Putamen (tissue), 1 donor: ENCODE measurements around the gene IGSF3.
"Not testable (repeated sequence)": the region's sequence is repeated elsewhere in the genome, so short reads cannot be mapped to it uniquely, and the experiment has no call there.

Experiments
- DNase-seq: peaks from one replicate; pipeline ENCODE4 v3.0.0-alpha.2; 2016; ENCODE audit warnings: low spot score

Gene IGSF3

DNA sequence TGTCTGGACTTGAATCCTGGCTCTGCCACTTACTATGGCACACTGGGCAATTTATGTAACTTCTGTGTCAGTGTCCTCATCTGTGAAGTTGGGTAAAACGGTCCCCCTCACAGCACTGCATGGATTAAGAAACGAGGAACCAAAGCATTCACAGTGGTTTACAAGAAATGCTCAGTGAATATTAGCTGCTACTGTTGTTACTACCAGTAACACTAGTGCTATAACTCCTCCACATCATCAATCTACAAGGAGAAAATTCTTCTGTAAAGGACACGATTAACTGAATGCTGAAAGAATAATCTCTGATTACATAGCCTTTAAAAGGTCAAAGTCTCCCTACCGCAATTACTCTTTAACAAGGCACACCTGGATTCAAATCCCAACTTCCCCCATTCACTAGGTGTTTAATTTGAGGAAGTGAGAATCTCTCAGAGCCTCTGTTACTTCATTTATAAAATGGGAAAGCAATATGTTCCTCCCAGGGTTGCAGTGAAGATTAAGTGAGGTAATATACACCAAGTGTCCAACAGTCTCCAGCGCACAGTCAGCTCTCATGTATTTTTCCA lies 70.7 kb downstream of the IGSF3 start:
- DNase-seq: not testable (repeated sequence)

DNA sequence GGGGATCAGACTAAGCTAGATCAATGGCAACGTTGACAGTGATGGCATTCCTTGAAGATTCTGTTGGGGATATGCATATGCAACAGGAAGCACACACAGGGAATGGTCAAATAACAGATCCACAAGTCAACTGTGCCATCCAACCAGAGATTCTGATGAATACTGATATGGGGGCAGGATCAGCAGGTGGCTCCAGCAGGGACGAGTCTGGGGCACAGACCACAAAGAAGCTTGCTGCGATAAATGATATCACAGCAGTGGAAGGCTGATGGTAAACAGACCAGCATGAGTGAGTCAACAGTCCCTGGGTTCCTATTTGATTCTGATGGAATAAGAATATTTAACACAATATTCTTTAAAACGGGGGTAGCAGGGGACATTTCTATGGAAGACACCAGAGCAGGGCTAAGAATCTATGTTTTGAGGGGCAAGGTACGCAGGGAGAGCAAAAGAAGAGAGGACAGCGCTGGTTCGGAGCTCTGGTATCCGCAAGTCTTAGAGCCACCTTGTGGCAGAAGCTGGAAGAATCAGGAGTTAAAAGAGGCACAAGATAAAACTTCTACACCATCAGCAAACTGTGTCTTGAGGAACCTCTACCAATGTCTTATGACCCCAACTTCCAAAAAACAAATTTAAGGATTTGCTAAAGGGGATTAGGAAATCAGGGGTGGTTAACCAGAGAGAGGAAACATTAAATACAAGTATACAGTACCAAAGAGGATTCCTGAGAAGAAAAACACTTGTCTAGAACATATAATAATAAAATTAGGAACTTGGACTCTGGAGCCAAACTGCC lies 71.4 kb downstream of the IGSF3 start:
- DNase-seq: not testable (repeated sequence)

DNA sequence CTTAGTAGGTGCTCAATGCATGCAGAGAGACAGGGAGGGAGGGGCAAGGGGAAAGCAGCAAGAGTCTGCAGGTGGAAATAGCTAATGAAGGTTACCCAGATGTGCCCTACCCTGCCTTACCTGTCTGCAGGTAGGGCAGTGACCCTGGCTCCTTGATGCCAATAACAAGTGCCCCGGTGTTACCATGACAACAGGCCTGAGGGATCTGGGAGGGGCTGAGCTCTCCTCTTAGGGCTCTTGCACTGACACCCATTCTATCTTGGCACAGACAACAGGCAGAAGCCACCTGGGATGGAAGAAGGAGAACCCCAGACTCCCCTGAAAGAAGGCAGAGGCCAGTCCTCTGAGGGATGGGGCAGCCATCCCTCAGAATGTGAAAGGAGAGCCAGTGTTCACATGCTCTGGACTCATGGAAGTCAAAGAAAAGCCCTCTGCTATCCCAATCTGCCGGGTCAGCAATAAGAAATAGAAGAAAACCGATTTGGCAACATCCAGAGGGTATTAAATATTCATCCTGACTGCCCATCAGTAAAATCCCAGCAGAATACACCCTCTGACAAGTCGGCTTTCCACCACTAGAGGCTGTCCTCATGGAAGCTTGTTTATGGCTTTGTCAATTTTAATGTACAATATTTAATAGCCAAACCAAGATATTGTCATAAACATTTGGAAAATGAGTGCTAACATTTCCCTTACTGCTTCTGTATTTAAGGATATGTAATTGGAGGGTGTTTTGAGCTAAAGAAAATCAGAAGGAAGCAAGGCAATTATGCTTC lies 72.3 kb downstream of the IGSF3 start:
- DNase-seq: not testable (repeated sequence)

DNA sequence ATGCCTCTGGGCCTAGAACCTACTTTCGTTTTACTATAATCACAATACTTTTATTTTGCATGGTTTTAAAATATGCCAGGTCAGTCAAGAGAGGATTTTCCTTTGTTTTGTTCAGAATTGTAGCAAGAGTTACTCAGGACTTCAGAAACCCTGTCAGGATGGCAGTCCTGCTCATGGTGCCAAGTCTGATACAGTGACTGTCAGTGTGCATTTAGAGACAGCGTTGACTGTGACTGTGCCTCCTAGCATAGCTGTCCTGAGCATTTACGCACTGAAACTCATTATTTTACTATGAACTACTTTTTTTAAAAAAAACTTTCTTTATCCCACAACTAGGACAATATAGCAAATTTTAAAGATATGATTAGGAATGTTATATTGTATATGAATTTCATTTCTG lies 73.6 kb downstream of the IGSF3 start:
- not testable (repeated sequence) for DNase-seq

DNA sequence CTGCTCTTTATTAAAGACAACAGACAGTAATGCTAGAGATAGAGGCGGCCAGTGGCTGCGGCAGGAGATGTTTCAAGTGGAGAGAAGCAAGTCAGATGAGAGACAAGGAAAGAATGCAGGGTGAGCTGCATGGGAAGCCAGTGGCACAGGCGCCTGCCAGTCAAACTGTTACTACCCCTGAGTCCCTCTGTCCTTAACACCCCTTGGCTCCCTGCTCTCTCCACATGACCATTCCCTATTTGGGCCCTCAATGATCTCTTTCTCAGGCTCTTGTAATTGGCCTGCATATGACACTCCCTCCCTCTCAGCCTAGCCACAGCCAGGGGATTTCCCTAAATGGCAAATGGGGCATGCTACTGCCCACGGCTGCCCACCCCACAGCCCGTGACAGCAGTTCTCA lies 74.1 kb downstream of the IGSF3 start:
- DNase-seq: not testable (repeated sequence)

DNA sequence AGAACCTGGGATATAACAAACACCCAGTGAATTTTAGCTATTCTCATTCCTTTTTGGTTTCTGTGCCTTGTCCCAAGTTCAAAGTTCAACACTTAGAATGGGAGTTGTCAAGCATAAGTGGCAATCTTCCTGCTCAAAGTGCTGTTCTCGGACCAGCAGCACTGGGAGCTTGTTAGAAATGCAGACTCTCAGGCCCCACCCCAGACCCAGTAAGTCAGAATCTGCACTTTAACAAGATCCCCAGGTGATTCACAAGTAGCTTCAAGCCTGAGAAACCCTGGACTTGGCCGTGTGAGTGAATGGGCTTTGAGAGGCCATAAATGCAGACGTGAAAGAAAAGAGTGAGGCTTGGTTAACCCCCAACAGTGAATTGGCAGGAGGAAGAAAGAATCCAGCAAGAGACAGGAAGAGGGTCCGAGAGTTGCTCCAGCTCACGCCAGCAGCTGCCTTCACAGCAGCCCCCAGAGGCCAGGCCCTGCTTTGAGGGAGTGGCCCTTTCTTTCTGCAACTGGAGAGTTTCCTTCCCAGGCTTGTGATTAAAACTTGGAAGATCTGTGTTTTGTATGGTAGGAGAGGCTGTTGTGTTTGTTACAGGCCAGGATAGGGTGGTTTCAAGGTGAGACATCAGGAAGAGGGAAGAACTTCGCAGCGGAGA lies 75.5 kb downstream of the IGSF3 start:
- not testable (repeated sequence) for DNase-seq

DNA sequence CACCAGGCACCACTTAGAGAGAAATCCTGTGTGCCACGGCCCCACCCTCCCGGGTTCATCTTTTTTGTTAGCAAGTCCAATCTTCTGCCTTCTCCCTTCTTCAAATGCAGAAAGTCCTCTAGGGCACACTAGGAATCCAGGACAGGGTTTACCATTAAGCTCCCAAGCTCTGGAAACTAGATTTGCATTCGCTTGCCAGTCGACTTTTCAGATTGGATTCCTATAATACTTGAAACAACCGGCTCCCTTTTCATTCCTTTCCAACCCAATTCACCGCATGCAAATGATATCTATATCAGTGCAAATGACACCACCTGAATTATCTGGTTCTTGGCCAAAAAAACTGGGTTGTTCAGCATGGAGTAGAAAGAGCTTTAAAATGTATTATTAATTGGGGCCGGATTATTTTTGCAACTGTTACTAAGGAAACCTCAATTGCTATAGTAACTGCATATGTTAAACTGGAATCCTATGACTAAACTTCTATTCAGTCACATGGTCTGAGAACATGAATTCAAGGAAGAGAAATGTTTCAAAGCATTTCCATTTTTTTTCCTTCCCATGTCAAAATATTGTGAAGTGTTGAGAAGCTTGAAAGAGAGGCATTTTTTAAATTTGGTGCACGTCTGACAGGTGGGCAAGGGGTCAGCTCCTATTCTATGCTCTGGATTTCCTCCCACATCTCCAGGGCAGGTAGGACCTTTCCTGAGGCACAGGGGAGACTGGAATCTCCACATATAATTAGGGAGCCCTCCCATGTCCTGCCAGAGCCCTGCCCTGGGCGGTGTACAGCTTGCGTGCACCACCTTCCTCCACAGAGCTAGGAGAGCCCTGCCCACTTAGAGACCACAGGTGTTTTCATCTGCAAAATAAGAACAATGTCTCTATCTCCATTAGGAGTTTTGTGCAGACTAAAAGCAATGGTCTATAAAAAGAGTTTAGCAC lies 76.3 kb downstream of the IGSF3 start:
- DNase-seq: peak; percentile 36

DNA sequence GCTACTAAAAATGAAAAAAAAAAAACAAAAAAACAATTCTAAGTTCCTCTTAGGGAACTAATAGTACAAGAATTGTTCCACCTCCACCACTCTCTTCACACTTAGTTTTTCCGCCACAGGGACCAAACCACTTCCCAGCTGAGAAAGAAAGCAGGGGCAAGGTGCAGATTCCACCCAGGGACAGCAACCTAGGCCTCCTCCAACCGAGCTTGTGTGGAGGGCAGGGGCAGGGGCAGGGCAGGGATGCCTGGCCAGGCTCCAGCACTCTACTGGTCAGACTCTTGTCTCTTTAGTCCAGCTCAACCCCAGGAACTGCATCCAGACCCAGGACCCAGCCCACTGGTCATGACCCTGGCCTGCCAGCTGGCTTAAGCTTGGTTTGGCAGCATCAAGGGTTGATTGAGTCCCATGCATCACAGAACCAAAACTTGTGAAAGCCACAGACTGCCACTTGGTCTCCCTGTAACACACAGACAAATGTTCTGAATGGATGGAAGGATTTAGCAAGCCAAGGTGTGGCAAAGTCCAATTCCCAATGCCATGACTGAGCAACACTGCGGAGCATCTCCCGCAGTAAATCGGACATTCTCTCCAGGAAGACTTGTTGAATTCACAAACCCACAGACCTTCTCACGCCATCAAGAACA lies 77.1 kb downstream of the IGSF3 start:
- not testable (repeated sequence) for DNase-seq

DNA sequence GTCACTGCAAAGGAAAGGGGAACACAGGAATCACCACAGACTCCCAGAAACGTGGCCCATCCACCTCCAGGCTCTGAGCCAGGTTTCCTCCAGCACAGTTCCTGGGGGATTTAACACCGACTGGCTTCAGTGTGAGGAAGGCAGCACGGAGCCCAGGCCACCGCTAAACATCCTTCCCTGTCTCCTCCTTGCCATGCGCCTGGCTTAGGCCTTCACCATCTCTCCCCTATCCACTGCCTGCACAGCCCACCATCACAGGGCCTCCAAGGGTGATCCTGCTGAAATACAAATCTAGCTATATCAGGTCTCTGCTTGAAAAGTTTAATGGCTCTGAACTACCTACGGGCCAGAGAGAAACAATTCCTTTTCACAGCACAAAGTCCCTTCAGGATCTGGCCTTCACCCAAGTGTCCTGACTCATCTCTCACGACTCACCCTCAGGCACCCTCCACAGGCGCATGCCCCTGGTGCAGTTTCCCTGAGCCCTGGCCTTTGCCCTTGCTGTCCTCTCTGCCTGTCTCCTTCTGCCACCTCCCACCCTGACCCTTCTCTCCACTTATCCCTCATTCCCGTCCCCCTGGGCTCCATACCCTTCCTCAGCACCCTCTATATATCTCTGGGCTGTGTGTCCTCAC lies 78.3 kb downstream of the IGSF3 start:
- not testable (repeated sequence) for DNase-seq

DNA sequence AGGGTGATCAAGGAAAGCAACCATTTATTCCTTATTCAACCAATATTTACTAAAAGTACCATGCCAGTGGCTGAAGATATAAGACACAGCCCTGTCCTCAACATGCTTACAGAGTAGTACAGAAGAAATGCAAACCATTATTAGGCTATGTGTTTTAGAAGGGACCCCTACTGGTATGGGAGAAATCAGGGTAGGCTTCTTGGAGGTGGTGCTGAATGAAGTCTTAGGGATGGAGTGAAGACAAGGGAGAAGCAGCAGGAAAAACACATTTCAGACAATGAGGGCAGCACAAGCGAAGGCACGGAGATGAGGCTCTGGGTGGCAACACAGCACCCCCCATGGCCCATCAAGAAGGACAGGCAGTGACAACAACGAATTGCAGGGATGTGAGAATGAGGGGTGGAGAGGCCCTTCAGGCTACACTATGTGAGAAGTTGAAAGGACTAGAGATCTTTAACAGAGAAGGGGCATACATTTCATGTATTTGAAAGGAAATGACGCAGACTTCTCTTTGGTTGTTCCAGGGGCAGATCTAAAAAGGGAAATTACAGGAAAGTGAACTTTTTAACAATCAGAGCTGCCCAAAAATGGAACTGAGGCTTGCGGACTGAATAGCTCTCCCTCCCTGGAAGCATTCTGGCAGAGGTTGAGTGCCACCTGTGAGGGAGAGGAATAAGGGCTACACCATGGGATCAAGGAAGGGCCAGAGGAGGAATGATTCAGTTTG lies 79.9 kb downstream of the IGSF3 start:
- no peak for DNase-seq

DNA sequence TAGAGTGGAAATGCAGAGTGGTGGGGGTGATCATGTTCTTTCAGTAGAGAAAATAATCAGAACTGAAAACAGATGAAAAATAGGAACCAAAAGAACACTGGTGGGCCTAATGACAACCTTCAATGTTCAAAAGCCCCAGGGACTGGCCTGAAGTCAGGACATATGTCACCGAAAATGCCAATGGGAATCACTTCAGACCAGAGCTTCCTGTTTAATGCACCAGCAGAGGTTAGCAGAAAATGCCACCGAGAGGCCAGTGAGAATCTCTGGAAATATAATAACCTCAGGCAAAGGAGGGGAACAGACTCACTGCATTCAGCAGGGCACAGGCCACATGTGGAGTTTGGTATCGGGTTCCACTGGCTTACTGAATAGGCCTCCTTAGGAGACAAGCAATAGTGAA lies 80.8 kb downstream of the IGSF3 start:
- no peak for DNase-seq

DNA sequence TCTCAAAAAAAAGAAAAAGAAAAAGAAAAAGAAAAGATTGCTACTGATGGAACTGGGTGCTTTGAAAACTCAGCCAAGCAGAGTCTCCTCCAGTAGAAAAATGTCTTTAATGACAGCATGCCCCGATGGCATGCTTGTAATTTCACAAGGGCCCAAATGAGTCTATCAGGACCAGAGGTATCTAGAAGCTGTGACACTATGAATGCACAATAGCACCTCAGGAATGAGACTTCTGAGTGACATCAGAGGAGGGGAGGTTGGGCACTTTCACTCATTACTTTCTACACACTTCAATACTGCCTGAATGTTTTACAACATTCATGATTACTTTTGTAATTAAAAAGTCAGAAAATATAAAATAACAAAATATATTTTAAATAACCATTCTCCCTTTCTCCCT lies 81.6 kb downstream of the IGSF3 start:
- no peak for DNase-seq

DNA sequence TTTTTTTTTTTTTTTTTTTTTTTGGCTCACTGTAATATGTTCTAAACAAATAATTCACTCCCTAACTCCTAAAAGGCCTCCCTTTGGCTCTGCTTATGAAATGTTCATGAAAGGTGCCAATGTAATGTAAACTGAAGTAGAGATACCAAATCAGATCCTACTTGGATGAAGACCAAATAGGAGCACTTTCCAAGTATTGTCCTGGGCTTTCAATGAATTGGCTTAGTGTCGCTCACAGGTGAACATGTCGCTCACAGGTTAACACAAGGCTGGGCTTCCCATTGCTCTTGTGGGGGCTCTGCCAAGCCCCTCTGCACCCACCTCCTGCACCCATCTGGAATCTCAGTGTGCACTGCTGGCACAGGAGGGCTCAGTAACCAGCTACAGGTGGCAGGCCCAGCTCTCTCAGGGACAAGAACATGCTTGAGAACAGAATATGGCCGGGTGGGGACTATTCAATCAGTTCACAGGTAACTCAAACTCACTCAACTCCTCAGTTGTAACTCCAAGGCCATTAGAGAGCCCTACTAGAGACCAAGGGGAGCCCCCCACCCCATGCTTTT lies 86.1 kb downstream of the IGSF3 start:
- DNase-seq: no peak

DNA sequence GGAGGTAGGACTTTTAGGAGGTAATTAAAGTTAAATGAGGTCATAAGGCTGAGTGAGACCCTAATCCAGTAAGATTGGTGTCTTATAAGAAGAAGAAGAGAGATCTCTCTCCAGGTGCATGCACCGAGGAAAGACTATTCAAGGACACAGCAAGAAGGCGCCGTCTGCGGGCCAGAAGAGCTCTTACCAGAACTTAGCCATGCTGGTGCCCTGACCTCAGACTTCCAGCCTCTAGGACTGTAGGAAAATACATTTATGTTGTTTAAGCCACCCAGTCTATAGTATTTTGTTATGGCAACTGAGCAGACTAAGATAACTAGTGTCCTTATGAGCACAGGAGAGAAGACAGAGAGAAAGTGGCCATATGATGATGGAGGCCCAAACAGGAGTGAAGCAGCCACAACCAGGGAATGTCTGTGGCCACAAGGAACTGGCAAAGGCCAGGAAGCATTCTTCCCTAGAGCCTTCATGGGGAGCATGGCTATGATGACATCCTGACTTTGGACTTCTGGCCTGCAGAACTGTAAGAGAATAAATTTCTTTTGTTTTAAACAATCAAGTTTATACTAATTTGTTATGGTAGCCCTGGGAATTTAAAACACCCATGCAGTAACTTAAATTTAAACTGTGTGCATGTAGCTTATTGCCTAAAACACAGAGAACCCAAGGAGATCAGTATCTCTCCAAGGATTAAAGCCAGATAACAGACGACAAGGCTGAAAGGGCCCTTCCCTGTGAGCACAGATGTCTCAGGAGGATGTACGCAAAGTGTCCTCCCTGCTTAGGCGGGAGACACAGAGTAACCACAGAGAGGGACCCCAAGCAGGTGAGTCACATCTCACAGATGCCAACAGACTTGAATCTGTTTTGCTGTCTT lies 86.8 kb downstream of the IGSF3 start:
- no peak for DNase-seq

DNA sequence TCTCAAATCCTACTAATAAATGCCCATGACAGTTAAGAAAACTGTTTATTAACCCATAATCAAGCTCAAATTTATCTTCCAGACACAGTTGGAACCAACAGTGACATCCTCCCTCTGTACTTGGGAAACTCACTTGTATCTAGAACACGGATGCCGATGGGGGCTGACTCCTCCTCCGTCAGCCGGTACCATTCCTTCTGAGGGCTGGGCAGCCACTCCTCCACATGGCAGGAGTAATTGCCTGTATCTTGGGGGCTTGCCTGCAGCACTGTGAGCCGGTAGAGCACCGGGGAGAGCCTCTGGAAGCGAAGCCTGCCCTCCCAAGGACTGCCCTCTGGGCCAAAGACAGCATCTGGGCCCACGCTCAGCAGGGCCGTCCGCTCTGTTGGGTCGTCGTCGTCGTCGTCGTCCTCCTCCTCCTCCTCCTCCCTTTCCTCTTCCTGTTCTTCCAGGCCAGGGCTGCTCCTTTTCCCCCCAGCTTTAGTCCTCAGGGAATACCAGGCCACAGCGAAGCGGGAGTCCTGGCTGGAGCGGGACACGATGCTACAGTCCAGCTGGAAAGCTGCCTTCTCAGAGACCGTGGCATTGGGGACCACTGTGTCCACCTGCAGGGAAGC lies 88.2 kb downstream of the IGSF3 start:
- DNase-seq: no peak

DNA sequence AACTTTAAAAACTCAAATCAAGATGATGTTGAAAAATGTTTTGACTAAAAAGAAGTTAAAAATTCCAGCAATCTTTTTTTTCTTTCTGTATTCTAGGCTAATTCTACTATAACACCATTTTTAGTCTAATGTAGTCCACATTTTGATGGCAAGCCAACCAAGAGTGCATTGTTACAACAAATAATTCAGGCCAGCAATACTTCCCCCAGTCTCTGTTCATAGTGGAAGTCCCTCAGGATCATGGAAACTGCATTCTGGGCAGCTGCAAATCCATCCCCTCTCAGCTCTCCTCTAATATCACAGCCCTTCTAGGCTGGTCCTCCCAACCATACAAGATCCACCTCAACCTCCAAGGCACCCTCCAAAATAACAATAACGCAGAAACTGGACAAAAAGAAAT lies 89.0 kb downstream of the IGSF3 start:
- DNase-seq: no peak

DNA sequence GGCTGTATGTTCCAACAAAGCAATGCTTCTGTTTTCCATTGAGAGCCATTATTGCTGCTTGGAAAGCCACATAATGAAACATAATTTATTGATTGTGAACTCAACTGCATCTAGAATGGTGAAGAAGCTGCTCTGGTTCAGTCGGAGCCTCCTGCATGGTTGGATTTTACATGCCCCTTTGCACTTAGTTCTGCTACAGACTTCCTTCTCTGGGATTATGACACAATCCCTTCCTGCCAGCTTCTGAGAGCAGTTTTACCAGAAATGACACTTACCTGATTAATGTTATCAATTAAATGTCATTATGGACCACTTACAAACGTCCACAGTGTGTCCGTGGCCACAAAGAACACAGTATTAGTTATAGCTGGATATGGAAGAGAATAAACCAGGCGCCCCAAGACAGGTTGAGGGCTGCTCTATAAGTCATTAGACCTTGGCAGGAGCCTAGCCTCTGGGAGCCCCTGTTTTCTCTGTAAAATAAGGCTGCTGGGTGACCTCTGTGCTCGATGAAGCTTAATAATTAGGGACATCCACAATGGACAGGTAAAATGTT lies 89.7 kb downstream of the IGSF3 start:
- DNase-seq: no peak
